Parathyroid adenoma (tissue), 2 donors: ENCODE measurements around the gene RAB3B.

ENCODE experiments used
- H2AFZ ChIP-seq: fragments of 300-600 bp; sonication (generic); one replicate; pipeline ENCODE4 v1.7.0; 2017; ENCODE audit warnings: antibody characterized with exemption, mild to moderate bottlenecking
- H3K27ac ChIP-seq: fragments of 300-600 bp; sonication (generic); one replicate; pipeline ENCODE4 v1.7.0; 2017
- H3K27me3 ChIP-seq: fragments of 300-600 bp; sonication (generic); one replicate; pipeline ENCODE4 v1.7.0; 2017; ENCODE audit warnings: low read length; ENCODE audit not compliant: control insufficient read depth, insufficient read depth
- H3K36me3 ChIP-seq: fragments of 300-600 bp; sonication (generic); one replicate; pipeline ENCODE4 v1.7.0; 2017; ENCODE audit warnings: low read length; ENCODE audit not compliant: control insufficient read depth, insufficient read depth
- H3K4me1 ChIP-seq: fragments of 300-600 bp; sonication (generic); one replicate; pipeline ENCODE4 v1.7.0; 2017; ENCODE audit warnings: control low read depth
- H3K4me2 ChIP-seq: fragments of 300-600 bp; sonication (generic); one replicate; pipeline ENCODE4 v1.7.0; 2017; ENCODE audit warnings: low read length
- H3K4me3 ChIP-seq: fragments of 300-600 bp; sonication (generic); one replicate; pipeline ENCODE4 v1.7.0; 2017; ENCODE audit warnings: low read depth, low read length
- H3K79me2 ChIP-seq: fragments of 300-600 bp; sonication (generic); one replicate; pipeline ENCODE4 v1.7.0; 2017; ENCODE audit warnings: control low read depth
- H3K9ac ChIP-seq: fragments of 300-600 bp; sonication (generic); one replicate; pipeline ENCODE4 v1.7.0; 2017; ENCODE audit warnings: mild to moderate bottlenecking
- H3K9me3 ChIP-seq: fragments of 300-600 bp; sonication (generic); one replicate; pipeline ENCODE4 v1.7.0; 2017; ENCODE audit warnings: low read length; ENCODE audit not compliant: control insufficient read depth
- CTCF ChIP-seq: fragments of 300-600 bp; sonication (generic); IDR thresholded peaks from one replicate; pipeline ENCODE4 v1.7.0; 2017; ENCODE audit warnings: antibody characterized with exemption, mild to moderate bottlenecking
- donor health status: primary hyperparathyroidism.

RAB3B gene

GRCh38 chr1:51978099-51978498 lies 12.4 kb downstream of the RAB3B start:
- H3K9me3 ChIP-seq: no peaks in the 10 kb centered on the region
- no peaks in the 10 kb centered on the region for H3K27me3 ChIP-seq
- no peaks in the 10 kb centered on the region for H3K4me1 ChIP-seq
- H3K4me3 ChIP-seq: no peak overlapping the region
- no peaks in the 10 kb centered on the region for H3K36me3 ChIP-seq
- H3K79me2 ChIP-seq: no peaks in the 10 kb centered on the region
- H3K9ac ChIP-seq: no peak overlapping the region
- H3K4me2 ChIP-seq: no peak overlapping the region
- H2AFZ ChIP-seq: no peak overlapping the region
- H3K27ac ChIP-seq: no peak overlapping the region
- TF ChIP-seq CTCF: no peak

- Histone ChIP-seq H3K4me1 (no peaks in the 10 kb centered on the region), H3K27me3 (no peaks in the 10 kb centered on the region), H3K4me2 (no peak overlapping the region), H3K79me2 (no peaks in the 10 kb centered on the region), H3K4me3 (no peak overlapping the region), H3K9ac (no peak overlapping the region), H3K9me3 (no peaks in the 10 kb centered on the region), H3K36me3 (no peaks in the 10 kb centered on the region), H2AFZ (no peak overlapping the region), H3K27ac (no peak overlapping the region)
- no peak for TF ChIP-seq CTCF
These were observed 13.5 kb downstream of the RAB3B start for GRCh38 chr1:51976846-51977602.

GRCh38 chr1:51973587-51974474 lies 16.7 kb downstream of the RAB3B start:
- H3K27ac ChIP-seq: no peak overlapping the region
- no peak for TF ChIP-seq CTCF

GRCh38 chr1:51969038-51969705 lies 21.3 kb downstream of the RAB3B start:
- H3K4me1 ChIP-seq: peaks cover 2% of the 10 kb centered on the region
- TF ChIP-seq CTCF: no peak

More at GRCh38 chr1:51973587-51974474, 16.7 kb downstream of the RAB3B start:
- Histone ChIP-seq H2AFZ (no peak overlapping the region), H3K4me3 (no peak overlapping the region), H3K4me2 (no peak overlapping the region), H3K4me1 (no peaks in the 10 kb centered on the region), H3K27me3 (no peaks in the 10 kb centered on the region), H3K79me2 (no peaks in the 10 kb centered on the region), H3K36me3 (no peaks in the 10 kb centered on the region), H3K9ac (no peak overlapping the region), H3K9me3 (no peaks in the 10 kb centered on the region)

More at GRCh38 chr1:51969038-51969705, 21.3 kb downstream of the RAB3B start:
- H3K4me3 ChIP-seq: no peak overlapping the region
- no peak overlapping the region for H3K9ac ChIP-seq
- no peak overlapping the region for H2AFZ ChIP-seq
- H3K36me3 ChIP-seq: no peaks in the 10 kb centered on the region
- H3K27me3 ChIP-seq: no peaks in the 10 kb centered on the region
- H3K27ac ChIP-seq: no peak overlapping the region
- no peaks in the 10 kb centered on the region for H3K79me2 ChIP-seq
- peaks cover 2% of the 10 kb centered on the region for H3K9me3 ChIP-seq
- H3K4me2 ChIP-seq: peak overlapping the region; percentile 8
